ENCODE data around the gene ABCB4.

ABCB4 gene

GRCh38 chr7:87395442-87396020 lies 79.9 kb downstream of the ABCB4 start:
- Histone ChIP-seq H3K4me3 (ENCODE audit: low read depth, low read length) (no peak overlapping the region), H3K27me3 (ENCODE audit: insufficient read depth, low read length) (no peaks in the 10 kb centered on the region), H2AFZ (ENCODE audit: low read length, unreplicated experiment) (no peak overlapping the region), H3K79me2 (ENCODE audit: control insufficient read depth, insufficient read depth, low read length, unreplicated experiment) (no peaks in the 10 kb centered on the region), H3K27ac (ENCODE audit: low read depth, low read length) (no peak overlapping the region), H3K36me3 (ENCODE audit: insufficient read depth, low read length) (0 out of 2 replicates have a peak, but pooled peaks cover 3% of the 10 kb centered on the region), H3K4me1 (ENCODE audit: control insufficient read depth, insufficient read depth, low read length, unreplicated experiment) (peaks cover 13% of the 10 kb centered on the region)

GRCh38 chr7:87391020-87391701 lies 84.3 kb downstream of the ABCB4 start:
- Histone ChIP-seq H3K79me2 (ENCODE audit: control insufficient read depth, insufficient read depth, low read length, unreplicated experiment) (no peaks in the 10 kb centered on the region), H3K4me1 (ENCODE audit: control insufficient read depth, insufficient read depth, low read length, unreplicated experiment) (no peaks in the 10 kb centered on the region), H2AFZ (ENCODE audit: low read length, unreplicated experiment) (no peak overlapping the region), H3K27ac (ENCODE audit: low read depth, low read length) (no peak overlapping the region), H3K36me3 (ENCODE audit: insufficient read depth, low read length) (0 out of 2 replicates have a peak, but pooled peaks cover 3% of the 10 kb centered on the region), H3K4me3 (ENCODE audit: low read depth, low read length) (no peak overlapping the region), H3K27me3 (ENCODE audit: insufficient read depth, low read length) (no peaks in the 10 kb centered on the region)

- H3K4me3 ChIP-seq (ENCODE audit: low read depth, low read length), result no peak overlapping the region
- no peaks in the 10 kb centered on the region for H3K4me1 ChIP-seq (ENCODE audit: control insufficient read depth, insufficient read depth, low read length, unreplicated experiment)
- no peak overlapping the region for H3K27ac ChIP-seq (ENCODE audit: low read depth, low read length)
- H3K27me3 ChIP-seq (ENCODE audit: insufficient read depth, low read length), result no peaks in the 10 kb centered on the region
- H3K36me3 ChIP-seq (ENCODE audit: insufficient read depth, low read length), result no peaks in the 10 kb centered on the region
- no peak overlapping the region for H2AFZ ChIP-seq (ENCODE audit: low read length, unreplicated experiment)
- no peaks in the 10 kb centered on the region for H3K79me2 ChIP-seq (ENCODE audit: control insufficient read depth, insufficient read depth, low read length, unreplicated experiment)
Observed at GRCh38 chr7:87380905-87381304, 94.6 kb downstream of the ABCB4 start.

GRCh38 chr7:87375662-87376435 lies 99.6 kb downstream of the ABCB4 start:
- H2AFZ ChIP-seq (ENCODE audit: low read length, unreplicated experiment), result no peak overlapping the region
- H3K36me3 ChIP-seq (ENCODE audit: insufficient read depth, low read length), result peaks cover 4% of the 10 kb centered on the region; the same call in 1 of the 2 replicates
- H3K27me3 ChIP-seq (ENCODE audit: insufficient read depth, low read length), result no peaks in the 10 kb centered on the region
- no peak overlapping the region for H3K4me3 ChIP-seq (ENCODE audit: low read depth, low read length)
- H3K27ac ChIP-seq (ENCODE audit: low read depth, low read length), result no peak overlapping the region
- H3K4me1 ChIP-seq (ENCODE audit: control insufficient read depth, insufficient read depth, low read length, unreplicated experiment), result no peaks in the 10 kb centered on the region
- no peaks in the 10 kb centered on the region for H3K79me2 ChIP-seq (ENCODE audit: control insufficient read depth, insufficient read depth, low read length, unreplicated experiment)

- Histone ChIP-seq H3K79me2 (ENCODE audit: control insufficient read depth, insufficient read depth, low read length, unreplicated experiment) (no peaks in the 10 kb centered on the region), H3K27me3 (ENCODE audit: insufficient read depth, low read length) (no peaks in the 10 kb centered on the region), H3K27ac (ENCODE audit: low read depth, low read length) (0 out of 2 replicates have a peak overlapping the region, but pooled peaks have one; percentile 18), H3K4me1 (ENCODE audit: control insufficient read depth, insufficient read depth, low read length, unreplicated experiment) (no peaks in the 10 kb centered on the region), H3K4me3 (ENCODE audit: low read depth, low read length) (no peak overlapping the region), H2AFZ (ENCODE audit: low read length, unreplicated experiment) (peak overlapping the region; percentile 71), H3K36me3 (ENCODE audit: insufficient read depth, low read length) (peaks cover 8% of the 10 kb centered on the region; the same call in 1 of the 2 replicates)
Observed at GRCh38 chr7:87370660-87371180, 104.8 kb downstream of the ABCB4 start.

GRCh38 chr7:87369216-87369615 lies 106.3 kb downstream of the ABCB4 start:
- Histone ChIP-seq H2AFZ (ENCODE audit: low read length, unreplicated experiment) (no peak overlapping the region), H3K36me3 (ENCODE audit: insufficient read depth, low read length) (peaks cover 8% of the 10 kb centered on the region; the same call in 1 of the 2 replicates), H3K27ac (ENCODE audit: low read depth, low read length) (no peak overlapping the region), H3K79me2 (ENCODE audit: control insufficient read depth, insufficient read depth, low read length, unreplicated experiment) (no peaks in the 10 kb centered on the region), H3K4me3 (ENCODE audit: low read depth, low read length) (no peak overlapping the region), H3K27me3 (ENCODE audit: insufficient read depth, low read length) (no peaks in the 10 kb centered on the region), H3K4me1 (ENCODE audit: control insufficient read depth, insufficient read depth, low read length, unreplicated experiment) (no peaks in the 10 kb centered on the region)

- H3K4me1 ChIP-seq (ENCODE audit: control insufficient read depth, insufficient read depth, low read length, unreplicated experiment), result no peaks in the 10 kb centered on the region
- H3K27ac ChIP-seq (ENCODE audit: low read depth, low read length), result no peak overlapping the region
- H3K4me3 ChIP-seq (ENCODE audit: low read depth, low read length), result no peak overlapping the region
- H3K79me2 ChIP-seq (ENCODE audit: control insufficient read depth, insufficient read depth, low read length, unreplicated experiment), result no peaks in the 10 kb centered on the region
- H3K36me3 ChIP-seq (ENCODE audit: insufficient read depth, low read length), result 0 out of 2 replicates have a peak, but pooled peaks cover 5% of the 10 kb centered on the region
- no peak overlapping the region for H2AFZ ChIP-seq (ENCODE audit: low read length, unreplicated experiment)
- H3K27me3 ChIP-seq (ENCODE audit: insufficient read depth, low read length), result no peaks in the 10 kb centered on the region
Observed at GRCh38 chr7:87364246-87364645, 111.2 kb downstream of the ABCB4 start.

- H3K27ac ChIP-seq (ENCODE audit: low read depth, low read length), result no peak overlapping the region
- H3K27me3 ChIP-seq (ENCODE audit: insufficient read depth, low read length), result no peaks in the 10 kb centered on the region
- no peaks in the 10 kb centered on the region for H3K4me1 ChIP-seq (ENCODE audit: control insufficient read depth, insufficient read depth, low read length, unreplicated experiment)
- no peak overlapping the region for H3K4me3 ChIP-seq (ENCODE audit: low read depth, low read length)
- H3K79me2 ChIP-seq (ENCODE audit: control insufficient read depth, insufficient read depth, low read length, unreplicated experiment), result no peaks in the 10 kb centered on the region
- H3K36me3 ChIP-seq (ENCODE audit: insufficient read depth, low read length), result 0 out of 2 replicates have a peak, but pooled peaks cover 5% of the 10 kb centered on the region
- no peak overlapping the region for H2AFZ ChIP-seq (ENCODE audit: low read length, unreplicated experiment)
Observed at GRCh38 chr7:87363342-87363741, 112.1 kb downstream of the ABCB4 start.

- H2AFZ ChIP-seq (ENCODE audit: low read length, unreplicated experiment), result no peak overlapping the region
- no peaks in the 10 kb centered on the region for H3K4me1 ChIP-seq (ENCODE audit: control insufficient read depth, insufficient read depth, low read length, unreplicated experiment)
- H3K27ac ChIP-seq (ENCODE audit: low read depth, low read length), result no peak overlapping the region
- H3K36me3 ChIP-seq (ENCODE audit: insufficient read depth, low read length), result peaks cover 9% of the 10 kb centered on the region
- H3K79me2 ChIP-seq (ENCODE audit: control insufficient read depth, insufficient read depth, low read length, unreplicated experiment), result no peaks in the 10 kb centered on the region
- no peaks in the 10 kb centered on the region for H3K27me3 ChIP-seq (ENCODE audit: insufficient read depth, low read length)
- H3K4me3 ChIP-seq (ENCODE audit: low read depth, low read length), result no peak overlapping the region
Observed at GRCh38 chr7:87361320-87361719, 114.2 kb downstream of the ABCB4 start.

GRCh38 chr7:87359366-87359765 lies 116.1 kb downstream of the ABCB4 start:
- Histone ChIP-seq H2AFZ (ENCODE audit: low read length, unreplicated experiment) (no peak overlapping the region), H3K79me2 (ENCODE audit: control insufficient read depth, insufficient read depth, low read length, unreplicated experiment) (no peaks in the 10 kb centered on the region), H3K36me3 (ENCODE audit: insufficient read depth, low read length) (peaks cover 26% of the 10 kb centered on the region), H3K4me1 (ENCODE audit: control insufficient read depth, insufficient read depth, low read length, unreplicated experiment) (no peaks in the 10 kb centered on the region), H3K4me3 (ENCODE audit: low read depth, low read length) (no peak overlapping the region), H3K27ac (ENCODE audit: low read depth, low read length) (no peak overlapping the region; the same call in 1 of the 2 replicates), H3K27me3 (ENCODE audit: insufficient read depth, low read length) (no peaks in the 10 kb centered on the region)
